GM18517 (cell line): ENCODE data around the gene PXYLP1.
A peak's percentile ranks its signal among the peaks of the same experiment; 100 is the strongest.
"Not testable (repeated sequence)": the region's sequence is repeated elsewhere in the genome, so short reads cannot be mapped to it uniquely, and the experiment has no call there.

Experiments
- ATAC-seq: cut with Tn5 transposase; IDR thresholded peaks from one replicate; pipeline ENCODE4 v1.9.1; 2021; ENCODE audit warnings: mild to moderate bottlenecking, moderate library complexity; ENCODE audit not compliant: unreplicated experiment

The PXYLP1 gene

GRCh38 chr3:141231101-141231951, at the start of gene PXYLP1:
Gene PXYLP1 (plus strand): TSS chr3:141231825. CDS start chr3:141260176, 28,351 bp downstream.
- peak; percentile 90 for ATAC-seq

- no peak for ATAC-seq
Measured at GRCh38 chr3:141183606-141184005, 48.0 kb upstream of the PXYLP1 start.

GRCh38 chr3:141184430-141184829, 47.2 kb upstream of the PXYLP1 start:
- no peak for ATAC-seq

- ATAC-seq: no peak
Measured at GRCh38 chr3:141191097-141191749, 40.4 kb upstream of the PXYLP1 start.

- peak; percentile 99 for ATAC-seq
Measured at GRCh38 chr3:141192345-141192744, 39.3 kb upstream of the PXYLP1 start.

GRCh38 chr3:141193066-141193830, 38.4 kb upstream of the PXYLP1 start:
- no peak for ATAC-seq

GRCh38 chr3:141201122-141201521, 30.5 kb upstream of the PXYLP1 start:
- ATAC-seq: no peak

- no peak for ATAC-seq
Measured at GRCh38 chr3:141202682-141203081, 28.9 kb upstream of the PXYLP1 start.

GRCh38 chr3:141203866-141204265, 27.8 kb upstream of the PXYLP1 start:
- ATAC-seq: no peak

GRCh38 chr3:141204343-141204742, 27.3 kb upstream of the PXYLP1 start:
- no peak for ATAC-seq

GRCh38 chr3:141211306-141211705, 20.3 kb upstream of the PXYLP1 start:
- not testable (repeated sequence) for ATAC-seq

GRCh38 chr3:141212101-141212500, 19.5 kb upstream of the PXYLP1 start:
- no peak for ATAC-seq

- no peak for ATAC-seq
Measured at GRCh38 chr3:141212555-141212954, 19.1 kb upstream of the PXYLP1 start.

GRCh38 chr3:141216975-141217374, 14.7 kb upstream of the PXYLP1 start:
- ATAC-seq: no peak

- ATAC-seq: no peak
Measured at GRCh38 chr3:141217389-141217788, 14.2 kb upstream of the PXYLP1 start.

GRCh38 chr3:141218162-141218835, 13.3 kb upstream of the PXYLP1 start:
- ATAC-seq: no peak

- no peak for ATAC-seq
Measured at GRCh38 chr3:141218926-141219325, 12.7 kb upstream of the PXYLP1 start.

GRCh38 chr3:141223673-141224166, 7.9 kb upstream of the PXYLP1 start:
- ATAC-seq: no peak

- no peak for ATAC-seq
Measured at GRCh38 chr3:141225939-141226338, 5.7 kb upstream of the PXYLP1 start.

GRCh38 chr3:141227216-141227615, 4.4 kb upstream of the PXYLP1 start:
- ATAC-seq: no peak

GRCh38 chr3:141227752-141228151, 3.9 kb upstream of the PXYLP1 start:
- no peak for ATAC-seq
